Stomach smooth muscle (tissue), 2 donors: ENCODE results near the gene AHI1.
"Not testable (repeated sequence)": the region's sequence is repeated elsewhere in the genome, so short reads cannot be mapped to it uniquely, and the experiment has no call there.

Experiments
- H3K27ac ChIP-seq: one replicate; pipeline ENCODE4 v1.7.0; 2013; ENCODE audit warnings: mild to moderate bottlenecking, low read length, inconsistent platforms
- H3K27me3 ChIP-seq, 2 donors: one replicate each; pipeline ENCODE4 v1.7.0; 2013; ENCODE audit warnings: low read length in 2 of 2; ENCODE audit not compliant: insufficient read depth in 2 of 2, control insufficient read depth in 1 of 2
- H3K36me3 ChIP-seq, 2 donors: one replicate each; pipeline ENCODE4 v1.7.0; 2013; ENCODE audit warnings: low read length in 2 of 2; ENCODE audit not compliant: control insufficient read depth in 2 of 2, insufficient read depth in 2 of 2
- H3K4me1 ChIP-seq: one replicate; pipeline ENCODE4 v1.7.0; 2013; ENCODE audit warnings: low read length; ENCODE audit not compliant: control insufficient read depth, insufficient read depth
- H3K4me3 ChIP-seq, 2 donors: one replicate each; pipeline ENCODE4 v1.7.0; 2013; ENCODE audit warnings: low read length in 2 of 2
- H3K9ac ChIP-seq, 2 donors: one replicate each; pipeline ENCODE4 v1.7.0; 2013; ENCODE audit warnings: low read length in 2 of 2, mild to moderate bottlenecking in 1 of 2
- H3K9me3 ChIP-seq, 2 donors: one replicate each; pipeline ENCODE4 v1.7.0; 2013; ENCODE audit warnings: low read length in 2 of 2; ENCODE audit not compliant: control insufficient read depth in 2 of 2
- donor health status: healthy.
- donor health status: Pancreatic carcinoma.

Gene AHI1

DNA sequence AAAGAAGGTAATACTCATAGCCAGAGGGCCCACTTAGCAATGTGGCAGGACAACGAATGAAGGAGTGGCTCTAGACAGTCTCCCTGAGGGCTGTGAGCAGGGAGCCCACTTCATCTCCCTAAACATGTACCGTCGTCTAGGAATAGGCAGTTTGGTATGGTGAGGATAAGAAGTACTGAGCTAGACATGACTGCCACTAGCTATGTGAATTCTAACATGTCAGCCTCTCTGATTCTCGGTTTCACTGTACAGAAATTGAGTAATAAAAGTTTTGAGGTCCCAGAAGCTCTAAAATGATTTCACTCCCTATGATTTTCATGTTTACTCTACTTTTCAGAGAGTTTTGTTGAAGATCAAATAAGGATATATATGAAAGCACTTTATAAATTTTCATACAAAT is 107.1 kb downstream of the AHI1 start:
- Histone ChIP-seq H3K4me3 (no peak overlapping the region), H3K4me1 (no peaks in the 10 kb centered on the region), H3K36me3 (peaks cover 0 to 7% of the 10 kb centered on the region in 2 donors), H3K9me3 (no peaks in the 10 kb centered on the region), H3K9ac (no peak overlapping the region), H3K27me3 (no peaks in the 10 kb centered on the region), H3K27ac (no peak overlapping the region)

DNA sequence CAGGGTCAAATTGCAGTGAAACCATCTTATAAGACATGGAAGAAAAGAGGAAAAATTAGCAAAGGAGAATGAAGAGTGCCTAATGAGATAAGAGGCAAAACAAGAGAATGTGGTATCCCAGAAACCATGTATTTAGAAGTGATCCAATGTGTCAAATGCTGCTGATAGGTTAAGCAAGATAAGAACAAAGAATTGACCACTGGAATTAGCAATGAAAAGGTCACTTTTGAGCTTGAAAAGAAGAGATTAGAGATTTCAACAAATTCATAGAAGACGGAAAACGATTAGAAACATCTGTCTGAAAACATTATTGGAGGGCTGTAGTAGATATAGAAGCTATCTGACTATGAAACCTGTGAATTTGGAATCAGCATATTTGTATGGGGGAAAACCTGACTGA is 112.2 kb downstream of the AHI1 start:
- no peak overlapping the region for H3K27ac ChIP-seq
- no peaks in the 10 kb centered on the region for H3K4me1 ChIP-seq
- H3K27me3 ChIP-seq: no peaks in the 10 kb centered on the region
- H3K9me3 ChIP-seq: no peaks in the 10 kb centered on the region
- peaks cover 0 to 7% of the 10 kb centered on the region in 2 donors for H3K36me3 ChIP-seq
- no peak overlapping the region for H3K9ac ChIP-seq
- no peak overlapping the region for H3K4me3 ChIP-seq

DNA sequence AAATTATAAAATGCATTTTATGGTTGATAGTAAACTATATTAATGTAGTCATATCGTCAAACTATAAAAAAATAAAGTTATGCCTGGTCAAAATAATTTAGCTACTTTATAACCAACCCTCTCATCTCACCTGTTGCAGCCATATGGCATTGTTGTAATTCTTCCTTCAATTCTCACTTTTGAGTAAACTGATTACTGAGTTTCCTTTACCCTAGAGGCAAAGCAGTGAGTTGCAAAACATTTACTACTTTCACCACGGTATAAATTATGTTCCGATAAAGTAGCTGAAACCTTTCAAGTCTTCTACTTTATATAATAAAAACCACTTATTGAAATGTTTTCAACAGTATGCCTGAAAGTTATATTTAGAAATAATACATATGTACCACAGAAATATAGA is 113.8 kb downstream of the AHI1 start:
- Histone ChIP-seq H3K4me3 (no peak overlapping the region), H3K27ac (no peak overlapping the region), H3K36me3 (peaks cover 0 to 7% of the 10 kb centered on the region in 2 donors), H3K27me3 (no peaks in the 10 kb centered on the region), H3K4me1 (no peaks in the 10 kb centered on the region), H3K9ac (no peak overlapping the region), H3K9me3 (no peaks in the 10 kb centered on the region)

DNA sequence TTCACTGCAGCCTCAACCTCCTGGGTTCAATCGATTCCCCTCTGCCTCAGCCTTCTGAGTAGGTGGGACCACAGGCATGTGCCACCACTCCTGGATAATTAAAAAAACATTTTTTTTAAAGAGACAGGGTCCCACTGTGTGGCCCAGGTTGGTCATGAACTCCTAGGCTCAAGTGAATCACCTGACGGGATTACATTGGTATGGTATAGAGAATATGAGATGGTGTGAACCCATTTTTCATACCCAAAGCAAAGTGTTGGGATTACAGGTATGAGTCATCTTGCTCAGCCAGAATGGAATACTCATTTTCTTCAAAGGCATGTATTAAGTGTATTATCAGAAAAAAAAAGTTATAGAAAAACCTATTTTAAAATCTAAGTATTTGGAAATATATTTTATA is 114.2 kb downstream of the AHI1 start:
- H3K27ac ChIP-seq: no peak overlapping the region
- no peaks in the 10 kb centered on the region for H3K4me1 ChIP-seq
- H3K27me3 ChIP-seq: no peaks in the 10 kb centered on the region

DNA sequence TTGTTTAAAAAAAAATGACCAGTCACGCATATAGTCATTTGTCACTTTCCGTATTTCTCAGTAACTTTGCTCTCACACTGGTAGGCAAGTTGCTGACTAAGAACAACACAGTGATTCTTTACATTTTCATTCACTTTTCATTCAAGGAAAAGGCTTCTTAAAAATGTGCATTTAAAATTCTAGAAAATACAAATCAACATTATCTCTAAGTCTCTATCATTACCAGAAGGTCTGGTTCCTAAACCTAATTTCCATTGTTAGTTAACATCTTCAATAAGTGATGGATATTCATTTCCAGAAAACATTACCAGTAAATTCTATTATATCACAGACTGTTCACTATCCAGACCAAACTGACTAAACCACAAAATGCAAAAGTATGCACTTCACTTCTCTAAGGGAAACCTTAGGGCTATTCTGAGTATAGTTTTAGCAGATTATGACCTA is 115.3 kb downstream of the AHI1 start:
- Histone ChIP-seq H3K9ac (no peak overlapping the region), H3K27me3 (no peaks in the 10 kb centered on the region), H3K36me3 (peaks cover 0 to 5% of the 10 kb centered on the region in 2 donors), H3K4me3 (no peak overlapping the region), H3K4me1 (no peaks in the 10 kb centered on the region), H3K9me3 (no peaks in the 10 kb centered on the region), H3K27ac (no peak overlapping the region)

More for the DNA sequence above, 114.2 kb downstream of the AHI1 start:
- H3K36me3 ChIP-seq: peaks cover 0 to 7% of the 10 kb centered on the region in 2 donors
- no peaks in the 10 kb centered on the region for H3K9me3 ChIP-seq
- no peak overlapping the region for H3K4me3 ChIP-seq
- H3K9ac ChIP-seq: no peak overlapping the region

DNA sequence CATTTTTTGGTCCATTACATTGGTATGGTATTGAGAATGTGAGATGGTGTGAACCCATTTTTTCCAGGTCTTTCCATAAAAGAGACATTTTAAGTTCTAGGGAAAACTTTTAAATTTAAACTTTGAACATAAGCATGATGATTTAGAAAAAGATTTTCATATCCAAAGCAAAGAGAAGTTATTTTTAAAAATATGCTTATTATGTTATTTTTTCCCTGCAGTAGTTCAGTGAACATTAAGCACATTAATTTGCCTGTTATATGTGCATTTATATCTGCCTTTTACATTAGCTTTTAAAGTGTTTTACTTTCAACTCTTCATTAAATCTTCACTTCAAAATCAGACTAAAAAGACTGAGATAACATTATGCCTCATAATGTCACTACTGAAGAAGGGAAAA is 116.7 kb downstream of the AHI1 start:
- Histone ChIP-seq H3K4me3 (no peak overlapping the region), H3K9me3 (no peaks in the 10 kb centered on the region)

DNA sequence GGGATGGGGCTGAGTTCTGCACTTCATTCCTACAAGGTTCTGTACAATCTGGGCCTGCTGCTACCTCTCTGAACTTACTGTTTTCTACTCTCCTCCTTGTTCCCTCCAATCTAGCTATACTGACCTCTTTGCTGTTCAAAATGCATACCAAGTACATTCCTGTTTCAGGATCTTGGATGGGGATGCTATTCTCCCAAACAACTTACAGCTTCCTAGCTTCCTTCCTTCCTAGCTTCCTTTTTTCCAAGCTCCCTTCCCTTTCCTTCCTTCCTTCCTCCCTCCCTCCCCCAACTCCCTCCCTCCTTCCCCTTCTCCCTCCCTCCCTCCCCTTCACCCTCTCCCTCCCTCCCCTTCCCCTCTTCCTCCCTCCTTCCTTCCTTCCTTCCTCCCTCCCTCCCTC is 117.9 kb downstream of the AHI1 start:
- no peaks in the 10 kb centered on the region for H3K27me3 ChIP-seq
- H3K27ac ChIP-seq: no peak overlapping the region
- H3K4me1 ChIP-seq: no peaks in the 10 kb centered on the region
- H3K4me3 ChIP-seq: no peak overlapping the region
- no peaks in the 10 kb centered on the region for H3K9me3 ChIP-seq
- H3K9ac ChIP-seq: no peak overlapping the region
- H3K36me3 ChIP-seq: no peaks in the 10 kb centered on the region

More for the DNA sequence above, 116.7 kb downstream of the AHI1 start:
- no peak overlapping the region for H3K27ac ChIP-seq
- peaks cover 0 to 2% of the 10 kb centered on the region in 2 donors for H3K36me3 ChIP-seq
- H3K27me3 ChIP-seq: no peaks in the 10 kb centered on the region
- no peak overlapping the region for H3K9ac ChIP-seq
- H3K4me1 ChIP-seq: no peaks in the 10 kb centered on the region

DNA sequence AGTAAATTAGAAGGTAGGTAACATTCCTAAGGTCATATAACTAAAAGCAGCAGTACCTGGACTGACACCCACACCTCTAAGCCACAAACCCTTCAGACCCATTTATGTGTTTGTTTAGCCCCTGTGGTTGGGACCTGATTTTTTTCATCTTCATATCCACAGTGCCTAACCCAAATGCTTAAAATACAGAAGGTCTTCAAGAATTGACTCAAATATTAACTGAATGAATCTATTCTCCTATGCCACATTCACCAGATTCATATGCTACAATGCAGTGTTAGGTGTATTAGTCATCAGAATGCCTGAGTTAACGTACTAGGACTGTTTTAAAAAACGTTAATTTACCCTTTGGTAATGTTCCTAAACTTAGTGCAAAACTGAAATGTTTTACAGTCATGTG is 124.8 kb downstream of the AHI1 start:
- Histone ChIP-seq H3K4me1 (no peaks in the 10 kb centered on the region), H3K4me3 (no peak overlapping the region), H3K9ac (no peak overlapping the region), H3K27ac (no peak overlapping the region), H3K36me3 (no peaks in the 10 kb centered on the region), H3K27me3 (no peaks in the 10 kb centered on the region), H3K9me3 (no peaks in the 10 kb centered on the region)

DNA sequence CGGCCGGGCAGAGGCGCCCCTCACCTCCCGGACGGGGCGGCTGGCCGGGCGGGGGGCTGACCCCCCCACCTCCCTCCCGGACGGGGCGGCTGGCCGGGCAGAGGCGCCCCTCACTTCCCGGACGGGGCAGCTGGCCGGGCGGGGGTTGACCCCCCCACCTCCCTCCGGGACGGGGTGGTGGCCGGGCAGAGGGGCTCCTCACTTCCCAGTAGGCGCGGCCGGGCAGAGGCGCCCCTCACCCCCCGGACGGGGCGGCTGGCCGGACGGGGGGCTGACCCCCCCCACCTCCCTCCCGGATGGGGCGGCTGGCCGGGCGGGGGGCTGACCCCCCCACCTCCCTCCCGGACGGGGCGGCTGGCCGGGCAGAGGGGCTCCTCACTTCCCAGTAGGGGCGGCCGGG is 133.9 kb downstream of the AHI1 start:
- not testable (repeated sequence) for H3K36me3 ChIP-seq, H3K9ac ChIP-seq, H3K27ac ChIP-seq, H3K4me1 ChIP-seq, H3K9me3 ChIP-seq, H3K27me3 ChIP-seq, H3K4me3 ChIP-seq

DNA sequence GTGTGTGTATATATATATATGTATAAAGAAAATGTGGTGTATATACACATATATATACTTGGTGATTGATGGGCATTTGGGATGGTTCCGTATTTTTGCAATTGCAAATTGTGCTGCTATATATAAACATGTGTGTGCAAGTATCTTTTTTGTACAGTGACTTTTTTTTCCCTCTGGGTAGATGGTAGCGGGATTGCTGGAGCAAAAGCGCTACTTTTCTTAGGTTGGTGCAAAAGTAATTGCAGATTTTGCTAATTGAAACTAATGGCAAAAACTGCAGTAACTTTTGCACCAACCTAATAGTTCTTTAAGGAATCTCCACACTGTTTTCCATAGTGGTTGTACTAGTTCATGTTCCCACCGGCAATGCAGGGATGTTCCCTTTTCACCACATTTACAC is 135.4 kb downstream of the AHI1 start:
- Histone ChIP-seq H3K27me3 (no peaks in the 10 kb centered on the region), H3K4me3 (no peak overlapping the region), H3K27ac (no peak overlapping the region), H3K4me1 (no peaks in the 10 kb centered on the region), H3K9me3 (no peaks in the 10 kb centered on the region), H3K9ac (no peak overlapping the region), H3K36me3 (no peaks in the 10 kb centered on the region)

DNA sequence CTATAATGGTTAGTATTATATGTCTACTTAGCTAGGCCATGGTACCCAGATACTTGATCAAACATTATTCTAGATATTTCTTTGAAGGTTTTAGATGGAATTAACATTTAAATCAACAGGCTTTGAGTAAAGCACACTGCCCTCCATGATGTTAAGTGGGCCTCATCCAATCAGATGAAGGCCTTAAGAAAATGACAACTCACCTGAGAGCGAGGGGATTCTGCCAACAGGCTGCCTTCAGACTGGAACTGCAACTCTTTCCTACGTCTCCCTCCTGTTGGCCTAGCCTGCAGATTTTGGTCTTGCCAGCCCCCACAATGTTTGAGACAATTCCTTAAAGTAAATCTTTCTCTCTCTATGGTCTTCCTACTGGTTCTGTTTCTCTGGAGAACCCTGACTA is 137.3 kb downstream of the AHI1 start:
- no peaks in the 10 kb centered on the region for H3K27me3 ChIP-seq
- H3K9ac ChIP-seq: no peak overlapping the region
- no peak overlapping the region for H3K27ac ChIP-seq
- no peaks in the 10 kb centered on the region for H3K9me3 ChIP-seq
- H3K4me1 ChIP-seq: no peaks in the 10 kb centered on the region
- no peaks in the 10 kb centered on the region for H3K36me3 ChIP-seq
- H3K4me3 ChIP-seq: no peak overlapping the region
